Measurements from ENCODE around the gene TCF4. TPM values are rescaled to one million over a fixed set of nuclear protein-coding genes. Genes with fewer than 3 reads are reported as not detected.

TCF4 gene
- total and polyA plus RNA-seq, 4 donors: 14.3 to 356 (median 73.0) TPM

GRCh38 chr18:55382277-55382805 lies 205.7 kb downstream of the TCF4 start:
- no peak overlapping the region for H3K9ac ChIP-seq (ENCODE audit: insufficient read depth in 1 of 2, low read length in 2 of 2)
- no peak for ATAC-seq (ENCODE audit: insufficient read depth, low FRiP score)
- H3K4me3 ChIP-seq: no peak overlapping the region
- no peak for DNase-seq
- H3K36me3 ChIP-seq (ENCODE audit: control insufficient read depth in 4 of 4, insufficient read depth in 4 of 4, low read length in 4 of 4): peaks cover 0 to 3% (median 0%) of the 10 kb centered on the region in 4 donors
- 80 to 82% methylated on average over 2 of the region's 2 CpGs for WGBS, 2 donors
- no peak for TF ChIP-seq CTCF (IDR thresholded peaks at IDR 0.05; ENCODE audit: control extremely low read depth, extremely low read depth)
- H3K4me1 ChIP-seq (ENCODE audit: control insufficient read depth in 5 of 5, insufficient read depth in 5 of 5, low read length in 5 of 5): peaks cover 2 to 5% (median 4%) of the 10 kb centered on the region in 5 donors
- no peaks in the 10 kb centered on the region for H3K27me3 ChIP-seq (ENCODE audit: control insufficient read depth in 3 of 3, insufficient read depth in 3 of 3, low read length in 2 of 3)
- H3K9me3 ChIP-seq (ENCODE audit: control insufficient read depth in 4 of 4, insufficient read depth in 3 of 4, low read length in 3 of 4): peaks cover 0 to 1% (median 0%) of the 10 kb centered on the region in 4 donors
- no peak overlapping the region for H3K27ac ChIP-seq (ENCODE audit: low read depth in 1 of 2, low read length in 1 of 2)

- ATAC-seq (ENCODE audit: insufficient read depth, low FRiP score): no peak
- H3K36me3 ChIP-seq (ENCODE audit: control insufficient read depth in 4 of 4, insufficient read depth in 4 of 4, low read length in 4 of 4): peaks cover 0 to 3% (median 1%) of the 10 kb centered on the region in 4 donors
- DNase-seq: no peak
- no peak for TF ChIP-seq CTCF (IDR thresholded peaks at IDR 0.05; ENCODE audit: control extremely low read depth, extremely low read depth)
- H3K4me3 ChIP-seq: no peak overlapping the region
- peaks cover 0 to 1% (median 0%) of the 10 kb centered on the region in 4 donors for H3K9me3 ChIP-seq (ENCODE audit: control insufficient read depth in 4 of 4, insufficient read depth in 3 of 4, low read length in 3 of 4)
- no peak overlapping the region for H3K27ac ChIP-seq (ENCODE audit: low read depth in 1 of 2, low read length in 1 of 2)
- no peaks in the 10 kb centered on the region for H3K27me3 ChIP-seq (ENCODE audit: control insufficient read depth in 3 of 3, insufficient read depth in 3 of 3, low read length in 2 of 3)
- no peak overlapping the region for H3K9ac ChIP-seq (ENCODE audit: insufficient read depth in 1 of 2, low read length in 2 of 2)
- H3K4me1 ChIP-seq (ENCODE audit: control insufficient read depth in 5 of 5, insufficient read depth in 5 of 5, low read length in 5 of 5): peaks cover 0 to 4% (median 0%) of the 10 kb centered on the region in 5 donors
Measured at GRCh38 chr18:55381277-55381676, 206.7 kb downstream of the TCF4 start.

GRCh38 chr18:55380589-55380988 lies 207.4 kb downstream of the TCF4 start:
- H3K27ac ChIP-seq (ENCODE audit: low read depth in 1 of 2, low read length in 1 of 2): no peak overlapping the region
- H3K9me3 ChIP-seq (ENCODE audit: control insufficient read depth in 4 of 4, insufficient read depth in 3 of 4, low read length in 3 of 4): peaks cover 0 to 1% (median 0%) of the 10 kb centered on the region in 4 donors
- H3K36me3 ChIP-seq (ENCODE audit: control insufficient read depth in 4 of 4, insufficient read depth in 4 of 4, low read length in 4 of 4): peaks cover 0 to 3% (median 1%) of the 10 kb centered on the region in 4 donors
- no peaks in the 10 kb centered on the region for H3K27me3 ChIP-seq (ENCODE audit: control insufficient read depth in 3 of 3, insufficient read depth in 3 of 3, low read length in 2 of 3)
- no peak overlapping the region for H3K4me3 ChIP-seq
- no peak overlapping the region for H3K9ac ChIP-seq (ENCODE audit: insufficient read depth in 1 of 2, low read length in 2 of 2)
- H3K4me1 ChIP-seq (ENCODE audit: control insufficient read depth in 5 of 5, insufficient read depth in 5 of 5, low read length in 5 of 5): peaks cover 0 to 3% (median 0%) of the 10 kb centered on the region in 5 donors
- WGBS, 2 donors: 93 to 94% methylated on average over 7 of the region's 7 CpGs
- no peak for DNase-seq
- no peak for ATAC-seq (ENCODE audit: insufficient read depth, low FRiP score)
- no peak for TF ChIP-seq CTCF (IDR thresholded peaks at IDR 0.05; ENCODE audit: control extremely low read depth, extremely low read depth)

GRCh38 chr18:55376387-55376786 lies 211.6 kb downstream of the TCF4 start:
- Histone ChIP-seq H3K4me3 (no peak overlapping the region), H3K27ac (ENCODE audit: low read depth in 1 of 2, low read length in 1 of 2) (no peak overlapping the region), H3K27me3 (ENCODE audit: control insufficient read depth in 3 of 3, insufficient read depth in 3 of 3, low read length in 2 of 3) (no peaks in the 10 kb centered on the region), H3K9me3 (ENCODE audit: control insufficient read depth in 4 of 4, insufficient read depth in 3 of 4, low read length in 3 of 4) (peaks cover 0 to 1% (median 0%) of the 10 kb centered on the region in 4 donors), H3K36me3 (ENCODE audit: control insufficient read depth in 4 of 4, insufficient read depth in 4 of 4, low read length in 4 of 4) (peaks cover 0 to 3% (median 1%) of the 10 kb centered on the region in 4 donors), H3K9ac (ENCODE audit: insufficient read depth in 1 of 2, low read length in 2 of 2) (no peak overlapping the region), H3K4me1 (ENCODE audit: control insufficient read depth in 5 of 5, insufficient read depth in 5 of 5, low read length in 5 of 5) (peaks cover 0 to 2% (median 0%) of the 10 kb centered on the region in 5 donors)
- ATAC-seq (ENCODE audit: insufficient read depth, low FRiP score): peak; percentile 27
- 81 to 93% methylated on average over 2 of the region's 2 CpGs for WGBS, 2 donors
- TF ChIP-seq CTCF (IDR thresholded peaks at IDR 0.05; ENCODE audit: control extremely low read depth, extremely low read depth): no peak
- DNase-seq: no peak

Data from lung (tissue), 12 donors.